ENCODE data around the gene PDCD1.
"Not testable (repeated sequence)": the region's sequence is repeated elsewhere in the genome, so short reads cannot be mapped to it uniquely, and the experiment has no call there.

The PDCD1 gene

GRCh38 chr2:241877989-241878970, 19.6 kb upstream of the PDCD1 start:
- no peak for DNase-seq (ENCODE audit: low read depth)

GRCh38 chr2:241877197-241877685, 18.5 kb upstream of the PDCD1 start:
- DNase-seq (ENCODE audit: low read depth) = no peak

GRCh38 chr2:241876528-241877196, 18.0 kb upstream of the PDCD1 start:
- no peak for DNase-seq (ENCODE audit: low read depth)

- DNase-seq (ENCODE audit: low read depth) = not testable (repeated sequence)
Observed at GRCh38 chr2:241875754-241876527, 17.2 kb upstream of the PDCD1 start.

- DNase-seq (ENCODE audit: low read depth) = no peak
Observed at GRCh38 chr2:241874277-241874925, 15.7 kb upstream of the PDCD1 start.

GRCh38 chr2:241873803-241874110, 15.1 kb upstream of the PDCD1 start:
- DNase-seq (ENCODE audit: low read depth) = no peak

- DNase-seq (ENCODE audit: low read depth) = no peak
Observed at GRCh38 chr2:241873081-241873802, 14.5 kb upstream of the PDCD1 start.

GRCh38 chr2:241872313-241872642, 13.6 kb upstream of the PDCD1 start:
- no peak for DNase-seq (ENCODE audit: low read depth)

- no peak for DNase-seq (ENCODE audit: low read depth)
Observed at GRCh38 chr2:241871538-241872312, 13.0 kb upstream of the PDCD1 start.

- no peak for DNase-seq (ENCODE audit: low read depth)
Observed at GRCh38 chr2:241870611-241871537, 12.2 kb upstream of the PDCD1 start.

- DNase-seq (ENCODE audit: low read depth) = no peak
Observed at GRCh38 chr2:241870081-241870541, 11.4 kb upstream of the PDCD1 start.

GRCh38 chr2:241869087-241869961, 10.6 kb upstream of the PDCD1 start, which contains the start of gene RTP5:
TSS of gene RTP5 (plus strand) at chr2:241869729. CDS start at chr2:241869757, 28 bp downstream.
- no peak for DNase-seq (ENCODE audit: low read depth)

GRCh38 chr2:241868661-241869081, 10.0 kb upstream of the PDCD1 start:
- DNase-seq (ENCODE audit: low read depth) = no peak

GRCh38 chr2:241867776-241868420, 9.2 kb upstream of the PDCD1 start:
- DNase-seq (ENCODE audit: low read depth) = no peak

GRCh38 chr2:241866790-241867645, 8.3 kb upstream of the PDCD1 start:
- DNase-seq (ENCODE audit: low read depth) = no peak

GRCh38 chr2:241865957-241866789, 7.5 kb upstream of the PDCD1 start:
- DNase-seq (ENCODE audit: low read depth) = no peak
